Spleen (tissue), 11 donors: ENCODE measurements around the gene MCM9. TPM values are rescaled to one million over a fixed set of nuclear protein-coding genes. Genes with fewer than 3 reads are reported as not detected.

Experiments
- DNase-seq: peaks from one replicate; pipeline ENCODE4 v3.0.0-alpha.2; 2020
- H3K27ac ChIP-seq, 8 donors: fragments of 200-600 bp; sonication (generic) in 7 of 8; 1 replicate in 4 of 8; 2 replicates in 4 of 8; pipeline versions ENCODE4 v1.5.0 to v1.8.0; 2016 to 2021; ENCODE audit warnings: inconsistent platforms in 4 of 8, mild to moderate bottlenecking in 4 of 8, moderate library complexity in 1 of 8
- H3K27me3 ChIP-seq, 7 donors: fragments of 200-600 bp; sonication (generic) in 6 of 7; replicated peaks in 1 of 7; 1 replicate in 4 of 7; 2 replicates in 3 of 7; pipeline versions ENCODE4 v1.5.0 to v1.8.0; 2016 to 2021; ENCODE audit warnings: inconsistent platforms in 3 of 7, mild to moderate bottlenecking in 1 of 7
- H3K36me3 ChIP-seq, 6 donors: fragments of 200-600 bp; sonication (generic) in 5 of 6; 1 replicate in 4 of 6; 2 replicates in 2 of 6; pipeline versions ENCODE4 v1.5.0 to v1.8.0; 2016 to 2021; ENCODE audit warnings: inconsistent platforms in 2 of 6
- H3K4me1 ChIP-seq, 6 donors: fragments of 200-600 bp; sonication (generic) in 5 of 6; 1 replicate in 3 of 6; 2 replicates in 3 of 6; pipeline versions ENCODE4 v1.5.0 to v1.8.0; 2016 to 2021; ENCODE audit warnings: inconsistent platforms in 3 of 6
- H3K4me3 ChIP-seq, 8 donors: fragments of 200-600 bp; sonication (generic) in 7 of 8; 1 replicate in 4 of 8; 2 replicates in 4 of 8; pipeline versions ENCODE4 v1.5.0 to v1.8.0; 2016 to 2021; ENCODE audit warnings: inconsistent platforms in 4 of 8, mild to moderate bottlenecking in 4 of 8, moderate library complexity in 2 of 8
- H3K9me3 ChIP-seq, 8 donors: fragments of 200-600 bp; sonication (generic) in 7 of 8; 1 replicate in 4 of 8; 2 replicates in 4 of 8; pipeline versions ENCODE4 v1.5.0 to v1.8.0; 2016 to 2021; ENCODE audit warnings: inconsistent platforms in 4 of 8
- CTCF ChIP-seq, 11 experiments: fragments of 200-600 bp in 7 of 11; fragments of 450-650 bp in 4 of 11; sonication (generic) in 4 of 11; IDR thresholded peaks in 8 of 11; conservative IDR thresholded peaks in 3 of 11; 1 replicate in 7 of 11; 2 replicates in 4 of 11; pipeline versions ENCODE4 v1.4.0 to v1.8.0; 2016 to 2021; ENCODE audit warnings: antibody characterized with exemption in 11 of 11, inconsistent platforms in 4 of 11, mild to moderate bottlenecking in 1 of 11
- POLR2A ChIP-seq, 3 donors: fragments of 450-650 bp; IDR thresholded peaks; one replicate each; pipeline ENCODE4 v1.5.1; 2017; ENCODE audit warnings: antibody characterized with exemption in 3 of 3, mild to moderate bottlenecking in 1 of 3
- POLR2AphosphoS5 ChIP-seq, 3 donors: sonication (generic); formaldehyde crosslinking; IDR thresholded peaks; one replicate each; pipeline ENCODE4 v1.5.1; 2017; ENCODE audit warnings: antibody characterized with exemption in 3 of 3
- WGBS, 5 donors: extraction: QIAGEN DNeasy Blood & Tissue Kit in 3 of 5; methylation state at CpG; one replicate each; pipeline versions ENCODE4 v1.1.5 to v1.1.7; 2013 to 2018; 5-methylcytosine and 5-hydroxymethylcytosine counted together
- intact Hi-C: fragments of 100-400 bp; cut with DNase I; formaldehyde crosslinking; loops from one replicate; pipeline ENCODE4 v1.15.0; 2023; ENCODE audit warnings: low total_unique reads
- polyA plus RNA-seq, 3 donors: library from polyadenylated mRNA; stranded (reverse); fragments of 200-250 nt; gene quantifications; one replicate each; pipeline ENCODE4 v1.2.1, GENCODE V29; 2013
- total RNA-seq, 7 donors: library from RNA; depleted of rRNA in 3 of 7; stranded (reverse); fragments of >200 nt in 3 of 7; fragmentation: NEBNext Ultra II Directional in 4 of 7; extraction: Animal tissue kit (Norgen Biotek cat#: 25700) in 4 of 7; gene quantifications; one replicate each; pipeline versions ENCODE4 v1.1.0 to v1.2.1, GENCODE V29; 2016 to 2021
- donor health status: healthy with polysubstance abuse.
- donor health status: DM: no; HTN: no; CAD: no; lungs with moderate emphysema.
- donor health status: DM: no; HTN: no; CAD: no.
- donor health status: Bipolar disorder and iron deficiency.
- donor health status: healthy.
- donor health status: DM: no; HTN: no; CAD: no.
- donor health status: DM: yes; HTN: yes; CAD: no.

Gene MCM9
- total and polyA plus RNA-seq, 10 donors, result 3.7 to 33.6 (median 21.5) TPM

GRCh38 chr6:118781897-118782296 lies 153.1 kb downstream of the MCM9 start:
- TF ChIP-seq CTCF (IDR thresholded peaks at IDR 0.05 in 8 of 11, conservative IDR thresholded peaks at IDR 0.05 in 3 of 11) (no peak), POLR2A (IDR thresholded peaks at IDR 0.05) (no peak), POLR2AphosphoS5 (IDR thresholded peaks at IDR 0.05) (no peak)
- intact Hi-C loops, result loop anchor here (10.0 kb wide), 1 partner anchor 207 kb away; no protein-coding TSS in a partner anchor

DNA sequence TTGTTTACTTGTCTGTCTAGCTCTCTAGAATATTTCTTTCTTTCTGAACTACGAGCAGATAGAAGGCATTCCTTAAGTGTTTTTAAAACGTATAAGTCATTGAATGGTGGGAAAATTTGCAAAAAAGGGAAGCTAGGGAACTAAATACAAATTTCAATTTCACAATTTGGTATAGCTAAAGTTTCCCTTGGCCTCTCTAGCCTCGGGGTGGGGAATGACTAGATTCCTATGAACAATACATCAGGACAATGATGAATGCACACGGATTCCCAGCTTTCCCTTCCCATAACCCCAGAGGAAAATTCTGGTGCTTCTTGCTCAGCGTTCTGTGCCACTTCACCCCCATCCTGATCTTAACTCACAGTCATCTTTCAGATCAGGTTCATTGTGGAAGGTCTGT lies 154.3 kb downstream of the MCM9 start:
- peaks cover 3 to 30% (median 13%) of the 10 kb centered on the region in 6 donors for H3K4me1 ChIP-seq
- H3K27me3 ChIP-seq, result no peaks in the 10 kb centered on the region
- 49 to 65% (median 55%) methylated on average over 5 of the region's 5 CpGs for WGBS, 5 donors
- H3K4me3 ChIP-seq, result no peak overlapping the region
- DNase-seq, result no peak
- intact Hi-C loops, result loop anchor here (10.0 kb wide), 1 partner anchor 206 kb away; no protein-coding TSS in a partner anchor
- peak overlapping the region in 1 of 8 donors; percentile 29 for H3K27ac ChIP-seq
- H3K36me3 ChIP-seq, result no peaks in the 10 kb centered on the region
- no peak for TF ChIP-seq POLR2AphosphoS5 (IDR thresholded peaks at IDR 0.05)
- TF ChIP-seq CTCF (IDR thresholded peaks at IDR 0.05 in 8 of 11, conservative IDR thresholded peaks at IDR 0.05 in 3 of 11), result no peak
- no peak for TF ChIP-seq POLR2A (IDR thresholded peaks at IDR 0.05)
- no peaks in the 10 kb centered on the region for H3K9me3 ChIP-seq

More at GRCh38 chr6:118781897-118782296, 153.1 kb downstream of the MCM9 start:
- H3K27me3 ChIP-seq, result no peaks in the 10 kb centered on the region
- no peak overlapping the region for H3K27ac ChIP-seq
- DNase-seq, result no peak
- H3K4me1 ChIP-seq, result peaks cover 0 to 21% (median 6%) of the 10 kb centered on the region in 6 donors
- H3K9me3 ChIP-seq, result no peaks in the 10 kb centered on the region
- WGBS, 5 donors, result 43 to 97% (median 90%) methylated on average over 2 of the region's 2 CpGs
- no peak overlapping the region for H3K4me3 ChIP-seq
- H3K36me3 ChIP-seq, result no peaks in the 10 kb centered on the region

DNA sequence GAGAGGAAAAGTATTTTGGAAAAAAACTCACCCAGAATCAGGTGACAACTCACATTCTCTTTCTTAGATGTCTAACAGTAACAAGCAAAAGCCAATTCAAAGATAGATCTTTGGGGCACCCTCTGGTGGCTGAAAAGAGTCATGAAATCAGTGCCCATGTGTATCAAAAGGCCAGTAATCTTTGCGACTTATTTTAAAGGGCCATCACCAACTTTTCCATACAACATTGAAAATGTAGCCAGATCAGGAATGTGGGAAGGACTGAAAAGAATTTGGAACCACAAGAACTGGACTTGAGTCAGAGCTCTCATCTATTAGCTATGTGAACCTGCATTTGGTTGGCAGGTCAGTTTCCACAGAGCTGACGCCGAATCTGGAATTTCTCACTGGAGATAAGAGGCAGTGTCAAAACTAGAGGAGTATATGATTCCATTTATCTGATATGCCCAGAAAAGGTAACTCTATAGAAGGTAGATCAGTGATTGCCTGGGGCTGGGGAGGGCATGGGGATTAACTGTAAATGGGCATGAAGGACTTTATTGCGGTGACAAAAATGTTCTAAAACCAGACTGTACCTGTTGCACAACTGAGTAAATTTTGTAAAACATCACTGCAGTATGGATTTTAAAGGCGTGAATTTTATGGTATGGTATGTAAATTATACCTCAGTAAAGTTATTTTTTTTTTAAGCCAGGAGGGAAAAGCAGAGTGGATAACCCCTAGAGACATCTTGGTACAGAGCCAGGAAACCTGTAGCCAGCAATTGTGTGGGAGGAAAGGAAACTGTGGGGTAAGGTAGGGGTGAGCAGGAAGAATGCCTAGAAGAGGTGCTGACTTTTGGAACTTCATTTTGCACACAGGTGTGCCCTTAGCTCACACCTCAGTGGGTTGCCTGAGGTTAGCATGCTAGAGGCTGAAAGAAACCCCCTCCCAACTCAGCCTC lies 158.1 kb downstream of the MCM9 start:
- H3K27me3 ChIP-seq, result no peaks in the 10 kb centered on the region
- WGBS, 5 donors, result 52 to 67% (median 65%) methylated on average over 4 to 5 of the region's 5 CpGs
- DNase-seq, result no peak
- peaks cover 3 to 23% (median 10%) of the 10 kb centered on the region in 6 donors for H3K4me1 ChIP-seq
- intact Hi-C loops, result loop anchor here (10.0 kb wide), 1 partner anchor 122 kb away; the partner anchor contains the start of gene CEP85L
- TF ChIP-seq POLR2AphosphoS5 (IDR thresholded peaks at IDR 0.05) (no peak), CTCF (IDR thresholded peaks at IDR 0.05 in 8 of 11, conservative IDR thresholded peaks at IDR 0.05 in 3 of 11) (peak; percentile 69 to 87 (median 80))
- no peak overlapping the region for H3K4me3 ChIP-seq
- no peaks in the 10 kb centered on the region for H3K36me3 ChIP-seq
- no peaks in the 10 kb centered on the region for H3K9me3 ChIP-seq
- H3K27ac ChIP-seq, result no peak overlapping the region

DNA sequence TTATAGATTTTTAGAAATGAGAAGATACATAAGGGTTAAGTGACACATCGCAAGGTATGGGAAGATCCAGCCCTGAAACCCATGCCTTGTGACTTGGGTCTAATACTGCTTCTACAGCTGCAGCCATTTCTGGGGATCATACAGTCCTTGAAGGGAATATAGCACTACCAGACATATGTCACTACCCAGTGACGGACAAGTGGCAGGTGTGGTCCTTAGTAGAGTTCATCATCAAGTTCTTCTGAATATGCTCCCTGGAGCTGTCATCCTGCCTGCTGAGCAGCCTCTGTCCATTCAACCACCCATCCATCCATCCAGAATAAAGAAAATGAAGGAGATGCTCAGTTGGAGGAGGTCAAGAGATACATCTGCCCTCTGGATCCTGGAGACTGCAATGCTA lies 159.6 kb downstream of the MCM9 start:
- intact Hi-C loops, result loop anchor here (10.0 kb wide), 1 partner anchor 121 kb away; the partner anchor contains the start of gene CEP85L
- WGBS, 5 donors, result 91 to 100% (median 96%) methylated on average over 2 of the region's 2 CpGs
- DNase-seq, result no peak
- Histone ChIP-seq H3K27ac (no peak overlapping the region), H3K36me3 (no peaks in the 10 kb centered on the region), H3K27me3 (no peaks in the 10 kb centered on the region), H3K4me1 (peaks cover 3 to 27% (median 10%) of the 10 kb centered on the region in 6 donors), H3K9me3 (no peaks in the 10 kb centered on the region), H3K4me3 (no peak overlapping the region)
- TF ChIP-seq CTCF (IDR thresholded peaks at IDR 0.05 in 8 of 11, conservative IDR thresholded peaks at IDR 0.05 in 3 of 11) (no peak), POLR2A (IDR thresholded peaks at IDR 0.05) (no peak), POLR2AphosphoS5 (IDR thresholded peaks at IDR 0.05) (no peak)
